Uterus (tissue), 4 donors: ENCODE data around the gene RASA3. TPM values are rescaled to one million over a fixed set of nuclear protein-coding genes. Genes with fewer than 3 reads are reported as not detected.

Source experiments
- DNase-seq, 2 donors: peaks; one replicate each; pipeline ENCODE4 v3.0.0-alpha.2; 2019 to 2020
- H3K27ac ChIP-seq, 2 donors: fragments of 200-600 bp; sonication (generic); 1 replicate in 1 of 2; 2 replicates in 1 of 2; pipeline ENCODE4 v1.5.1; 2016 to 2018
- H3K27me3 ChIP-seq, 2 donors: fragments of 200-600 bp; sonication (generic); one replicate each; pipeline ENCODE4 v1.5.1; 2018 to 2019; ENCODE audit warnings: control low read depth in 1 of 2
- H3K36me3 ChIP-seq, 2 donors: fragments of 200-600 bp; sonication (generic); one replicate each; pipeline ENCODE4 v1.5.1; 2019; ENCODE audit warnings: control low read depth in 1 of 2
- H3K4me1 ChIP-seq, 2 donors: fragments of 200-600 bp; sonication (generic); one replicate each; pipeline ENCODE4 v1.5.1; 2018 to 2019; ENCODE audit warnings: control low read depth in 1 of 2
- H3K4me3 ChIP-seq, 2 donors: fragments of 200-600 bp; sonication (generic); 1 replicate in 1 of 2; 2 replicates in 1 of 2; pipeline ENCODE4 v1.5.1; 2018 to 2019; ENCODE audit warnings: mild to moderate bottlenecking in 1 of 2
- H3K9me3 ChIP-seq, 2 donors: fragments of 200-600 bp; sonication (generic); one replicate each; pipeline ENCODE4 v1.5.1; 2019; ENCODE audit warnings: control low read depth in 1 of 2
- CTCF ChIP-seq, 4 experiments: fragments of 200-600 bp in 2 of 4; fragments of 450-650 bp in 2 of 4; sonication (generic) in 2 of 4; IDR thresholded peaks; one replicate each; pipeline ENCODE4 v1.5.1; 2016 to 2019; ENCODE audit warnings: antibody characterized with exemption in 4 of 4, mild to moderate bottlenecking in 2 of 4, moderate library complexity in 1 of 4
- POLR2A ChIP-seq, 2 donors: fragments of 450-650 bp; IDR thresholded peaks; one replicate each; pipeline ENCODE4 v1.6.1; 2016; ENCODE audit warnings: antibody characterized with exemption in 2 of 2, mild to moderate bottlenecking in 1 of 2, moderate library complexity in 1 of 2
- intact Hi-C: fragments of 100-400 bp; cut with DNase I; formaldehyde crosslinking; loops from one replicate; pipeline ENCODE4 v1.15.1; 2023; ENCODE audit warnings: low total_unique reads
- total RNA-seq, 4 donors: library from RNA; depleted of rRNA in 3 of 4; stranded (reverse); fragments of >200 nt in 3 of 4; gene quantifications; one replicate each; pipeline versions ENCODE4 v1.1.0 to v1.2.4, GENCODE V29; 2014 to 2023
- donor health status: DM: yes; HTN: yes; CAD: no.

The RASA3 gene
- total RNA-seq, 4 donors from 2014 or later, result 8.5 to 31.6 (median 17.2) TPM

GRCh38 chr13:114038211-114038613 lies 94.2 kb downstream of the RASA3 start:
- peaks cover 0 to 11% of the 10 kb centered on the region in 2 donors for H3K4me1 ChIP-seq
- H3K36me3 ChIP-seq, result no peaks in the 10 kb centered on the region
- DNase-seq, result no peak
- no peaks in the 10 kb centered on the region for H3K9me3 ChIP-seq
- no peaks in the 10 kb centered on the region for H3K27me3 ChIP-seq
- H3K27ac ChIP-seq, result no peak overlapping the region
- no peak overlapping the region for H3K4me3 ChIP-seq
- intact Hi-C loops, result no loop called here
- TF ChIP-seq POLR2A (IDR thresholded peaks at IDR 0.05), result no peak
- no peak for TF ChIP-seq CTCF (IDR thresholded peaks at IDR 0.05)

GRCh38 chr13:114037674-114038073 lies 94.7 kb downstream of the RASA3 start:
- Histone ChIP-seq H3K4me3 (no peak overlapping the region), H3K27me3 (no peaks in the 10 kb centered on the region), H3K27ac (no peak overlapping the region), H3K36me3 (no peaks in the 10 kb centered on the region), H3K4me1 (peaks cover 0 to 11% of the 10 kb centered on the region in 2 donors), H3K9me3 (no peaks in the 10 kb centered on the region)
- no peak for DNase-seq
- intact Hi-C loops, result no loop called here
- TF ChIP-seq CTCF (IDR thresholded peaks at IDR 0.05) (no peak), POLR2A (IDR thresholded peaks at IDR 0.05) (no peak)

GRCh38 chr13:114035583-114036531 lies 96.6 kb downstream of the RASA3 start:
- TF ChIP-seq POLR2A (IDR thresholded peaks at IDR 0.05) (no peak), CTCF (IDR thresholded peaks at IDR 0.05) (no peak)
- Histone ChIP-seq H3K4me3 (no peak overlapping the region), H3K4me1 (peaks cover 11% of the 10 kb centered on the region in 2 donors), H3K9me3 (no peaks in the 10 kb centered on the region), H3K27ac (peak overlapping the region; percentile 84 to 85), H3K27me3 (no peaks in the 10 kb centered on the region), H3K36me3 (no peaks in the 10 kb centered on the region)
- intact Hi-C loops, result no loop called here
- DNase-seq, result peak in 1 of 2 donors; percentile 54

GRCh38 chr13:114035186-114035582 lies 97.2 kb downstream of the RASA3 start:
- no peak for DNase-seq
- Histone ChIP-seq H3K4me1 (peaks cover 11% of the 10 kb centered on the region in 2 donors), H3K27ac (peak overlapping the region; percentile 84 to 85), H3K36me3 (no peaks in the 10 kb centered on the region), H3K4me3 (no peak overlapping the region), H3K9me3 (no peaks in the 10 kb centered on the region), H3K27me3 (no peaks in the 10 kb centered on the region)
- no peak for TF ChIP-seq POLR2A (IDR thresholded peaks at IDR 0.05)
- intact Hi-C loops, result no loop called here

GRCh38 chr13:114034481-114034891 lies 97.9 kb downstream of the RASA3 start:
- DNase-seq, result no peak
- intact Hi-C loops, result no loop called here
- Histone ChIP-seq H3K27ac (peak overlapping the region; percentile 84 to 85), H3K27me3 (no peaks in the 10 kb centered on the region), H3K4me1 (peaks cover 11% of the 10 kb centered on the region in 2 donors), H3K4me3 (peak overlapping the region; percentile 1 to 13), H3K9me3 (no peaks in the 10 kb centered on the region), H3K36me3 (no peaks in the 10 kb centered on the region)
- TF ChIP-seq POLR2A (IDR thresholded peaks at IDR 0.05), result no peak
- TF ChIP-seq CTCF (IDR thresholded peaks at IDR 0.05), result no peak
